ENCODE results near the gene COPA. TPM values are rescaled to one million over a fixed set of nuclear protein-coding genes. Genes with fewer than 3 reads are reported as not detected.

COPA gene
- total and polyA plus RNA-seq, 2 donors (not counting 3 experiments of a cell fraction or from before 2014, with no cell fraction given), result 127 to 185 TPM

DNA sequence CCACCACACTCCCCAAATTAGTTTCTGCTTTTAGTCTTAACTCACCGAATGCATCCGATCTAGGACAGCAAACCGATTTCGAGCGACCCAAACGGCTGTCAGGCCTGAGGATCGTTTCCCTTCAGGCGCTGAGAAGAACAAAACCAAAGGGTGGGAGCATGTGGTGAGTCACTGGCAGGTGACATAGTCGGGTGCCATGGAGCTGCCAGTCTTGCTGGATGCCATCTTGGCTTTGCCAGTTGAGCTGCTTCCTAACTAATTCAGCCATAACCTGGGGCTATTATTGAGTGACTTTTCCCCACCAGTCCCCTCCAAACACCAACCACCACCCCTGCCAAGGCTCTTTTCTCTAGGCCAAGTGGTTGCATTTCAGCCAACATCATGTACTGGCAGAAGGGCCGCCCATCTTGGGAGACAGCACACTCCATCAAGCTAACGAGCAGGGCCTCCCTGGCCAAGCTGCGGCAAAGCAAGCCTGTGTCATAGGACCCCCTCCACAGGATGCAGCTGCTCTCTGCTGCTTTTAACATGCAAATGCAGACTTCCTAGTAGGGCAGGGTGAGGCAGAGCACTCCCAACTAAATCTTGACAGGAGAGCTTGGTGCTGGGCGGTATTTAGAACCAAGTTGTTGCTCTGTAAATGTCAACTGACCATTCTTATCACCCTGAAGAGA, 35.8 kb downstream of the COPA start:
- no TSS peak for BruUV-seq (replicated peaks)
- FAIRE-seq (no peak), DNase-seq (ENCODE audit: low read depth, low spot score) (no peak)
- no peak overlapping the region for H3K4me3 ChIP-seq (replicated peaks in 1 of 3; ENCODE audit: insufficient read depth in 1 of 3, low read depth in 1 of 3, low read length in 3 of 3)
- no peaks in the 10 kb centered on the region for H4K20me1 ChIP-seq (replicated peaks; ENCODE audit: control insufficient read depth, extremely low read depth, insufficient read depth, low read length)
- H3K4me1 ChIP-seq (ENCODE audit: control insufficient read depth, extremely low read depth, insufficient read depth, low read length), result no peaks in the 10 kb centered on the region
- H3K27me3 ChIP-seq (ENCODE audit: control insufficient read depth in 2 of 2, insufficient read depth in 2 of 2, low read length in 2 of 2), result no peaks in the 10 kb centered on the region
- ChIA-PET CTCF (interaction anchor here (1.3 to 2.6 kb wide), 2 partner anchors 15 to 21 kb away, joined by 3 to 13 read pairs; no protein-coding TSS in a partner anchor), POLR2A (no interaction called here)
- H3K9me3 ChIP-seq (replicated peaks; ENCODE audit: control insufficient read depth, insufficient read depth, low read length), result no peaks in the 10 kb centered on the region
- no peak overlapping the region for H2AFZ ChIP-seq (ENCODE audit: low read depth, low read length)
- intact Hi-C loops (cut with micrococcal nuclease), result loop anchor here (5.0 kb wide), 1 partner anchor 35 kb away; the partner anchor contains the start of genes COPA and NCSTN
- H3K27ac ChIP-seq (ENCODE audit: insufficient read depth, low read depth, low read length), result no peak overlapping the region
- H3K79me2 ChIP-seq (ENCODE audit: control insufficient read depth, insufficient read depth, low read length), result no peaks in the 10 kb centered on the region
- peaks cover 39 to 43% of the 10 kb centered on the region in 2 experiments for H3K36me3 ChIP-seq (ENCODE audit: control insufficient read depth in 2 of 2, extremely low read depth in 1 of 2, insufficient read depth in 2 of 2, low read length in 2 of 2)
- dilution Hi-C loops (cut with MboI; ENCODE audit: extremely low pct_ligation_motif_present, low sequenced_read_pairs), result no loop called here
- H3K9ac ChIP-seq (replicated peaks; ENCODE audit: extremely low read depth, insufficient read depth, low read length), result no peak overlapping the region
- no peak overlapping the region for H3K4me2 ChIP-seq (ENCODE audit: insufficient read depth, low read length)
- H3K9me1 ChIP-seq (replicated peaks; ENCODE audit: control insufficient read depth, extremely low read depth, insufficient read depth, low read length), result no peaks in the 10 kb centered on the region
- no peak for TF ChIP-seq MAX (IDR thresholded peaks at IDR 0.05; ENCODE audit: insufficient read depth, insufficient read length)
- no peak for TF ChIP-seq EZH2 (IDR thresholded peaks at IDR 0.05; ENCODE audit: borderline replicate concordance, low read depth, low read length, severe bottlenecking)
- no peak for TF ChIP-seq CTCF (IDR thresholded peaks at IDR 0.05; ENCODE audit: extremely low read depth in 1 of 2, insufficient read depth in 1 of 2, low read depth in 1 of 2, low read length in 2 of 2)
- no peak for TF ChIP-seq MYC (IDR thresholded peaks at IDR 0.05; ENCODE audit: low read depth, low read length)
- no peak for TF ChIP-seq POLR2AphosphoS5 (IDR thresholded peaks at IDR 0.05; ENCODE audit: insufficient read depth, low read depth, low read length)
- TF ChIP-seq POLR2A (IDR thresholded peaks at IDR 0.05; ENCODE audit: low read depth, low read length), result no peak
- TF ChIP-seq JUN (IDR thresholded peaks at IDR 0.05; ENCODE audit: borderline replicate concordance, insufficient read depth, insufficient read length, low read depth), result no peak
- no peak for TF ChIP-seq FOS (IDR thresholded peaks at IDR 0.05; ENCODE audit: borderline replicate concordance, insufficient read depth, low read length)
- TF ChIP-seq GATA2 (IDR thresholded peaks at IDR 0.05; ENCODE audit: insufficient read depth, insufficient read length, low read depth, low read length), result no peak

All from endothelial cell of umbilical vein (primary cell).